LNCaP clone FGC (cell line): Measurements from ENCODE around the gene CBR1.

ENCODE experiments used
- DNase-seq: peaks from one replicate; pipeline ENCODE4 v3.0.0-alpha.2; 2011; ENCODE audit warnings: low read depth
- H3K4me3 ChIP-seq: 2 replicates; pipeline ENCODE4 v1.5.1; 2011; ENCODE audit warnings: mild to moderate bottlenecking, low read depth, low read length, control low read depth
- CTCF ChIP-seq: IDR thresholded peaks from 2 replicates; pipeline ENCODE4 v1.5.1; 2012; ENCODE audit warnings: mild to moderate bottlenecking; ENCODE audit not compliant: control insufficient read depth, insufficient read depth; ENCODE audit errors: extremely low read depth

CBR1 gene

DNA sequence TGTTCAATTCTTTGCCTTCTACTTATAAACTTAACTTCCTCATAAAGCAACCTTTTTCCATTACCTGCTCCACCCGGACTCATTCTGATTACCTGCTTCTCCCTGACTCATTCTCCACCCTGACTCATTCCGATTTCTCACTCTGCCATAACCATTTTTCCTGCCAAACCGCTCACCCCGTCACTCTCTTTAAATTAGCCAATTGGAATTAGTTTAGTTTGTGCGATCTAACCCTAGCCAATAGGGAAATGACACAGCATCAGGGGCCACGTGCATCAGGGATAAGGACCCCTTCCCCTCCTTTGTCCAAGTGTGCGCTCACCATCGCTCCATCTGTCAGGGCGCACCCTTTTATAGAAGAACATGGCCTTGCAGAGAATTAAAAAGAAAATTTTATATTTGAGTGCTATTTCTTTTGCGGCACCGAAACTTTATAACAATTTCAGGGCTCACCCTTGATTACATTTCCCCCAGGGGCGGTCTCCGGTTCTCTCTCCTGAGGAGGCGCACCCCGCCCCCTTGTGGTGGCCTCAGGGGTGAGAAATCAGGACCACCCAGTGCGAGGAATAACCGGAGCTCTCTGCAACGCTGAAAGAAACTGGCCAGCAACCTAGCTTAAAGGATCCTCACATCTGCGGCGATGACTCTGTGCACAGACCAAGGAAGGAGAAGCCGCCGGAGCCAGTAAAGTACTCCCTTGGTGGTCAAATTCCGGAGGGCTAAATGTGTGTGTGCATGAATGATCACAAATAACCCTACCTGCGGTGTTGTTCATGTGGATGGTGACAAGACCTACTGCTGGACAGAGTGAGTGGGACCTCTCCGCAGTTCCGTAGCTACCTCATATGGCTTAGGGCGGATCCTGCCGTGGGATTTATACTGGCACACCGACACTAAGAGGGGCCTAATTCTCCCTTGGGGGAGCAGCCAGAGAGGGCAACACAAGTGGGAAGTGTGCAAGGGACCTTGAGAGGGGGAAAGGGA is 34.8 kb downstream of the CBR1 start:
- no peak for TF ChIP-seq CTCF
- no peak for DNase-seq
- no peak overlapping the region for H3K4me3 ChIP-seq

GRCh38 chr21:36105327-36105842 is 35.6 kb downstream of the CBR1 start:
- no peak overlapping the region for H3K4me3 ChIP-seq
- DNase-seq: no peak
- TF ChIP-seq CTCF: no peak

GRCh38 chr21:36109868-36110267 is 40.0 kb downstream of the CBR1 start:
- TF ChIP-seq CTCF: no peak
- DNase-seq: no peak
- no peak overlapping the region for H3K4me3 ChIP-seq

- TF ChIP-seq CTCF: no peak
- DNase-seq: no peak
- H3K4me3 ChIP-seq: no peak overlapping the region
These were observed 41.4 kb downstream of the CBR1 start for GRCh38 chr21:36111238-36111637.

DNA sequence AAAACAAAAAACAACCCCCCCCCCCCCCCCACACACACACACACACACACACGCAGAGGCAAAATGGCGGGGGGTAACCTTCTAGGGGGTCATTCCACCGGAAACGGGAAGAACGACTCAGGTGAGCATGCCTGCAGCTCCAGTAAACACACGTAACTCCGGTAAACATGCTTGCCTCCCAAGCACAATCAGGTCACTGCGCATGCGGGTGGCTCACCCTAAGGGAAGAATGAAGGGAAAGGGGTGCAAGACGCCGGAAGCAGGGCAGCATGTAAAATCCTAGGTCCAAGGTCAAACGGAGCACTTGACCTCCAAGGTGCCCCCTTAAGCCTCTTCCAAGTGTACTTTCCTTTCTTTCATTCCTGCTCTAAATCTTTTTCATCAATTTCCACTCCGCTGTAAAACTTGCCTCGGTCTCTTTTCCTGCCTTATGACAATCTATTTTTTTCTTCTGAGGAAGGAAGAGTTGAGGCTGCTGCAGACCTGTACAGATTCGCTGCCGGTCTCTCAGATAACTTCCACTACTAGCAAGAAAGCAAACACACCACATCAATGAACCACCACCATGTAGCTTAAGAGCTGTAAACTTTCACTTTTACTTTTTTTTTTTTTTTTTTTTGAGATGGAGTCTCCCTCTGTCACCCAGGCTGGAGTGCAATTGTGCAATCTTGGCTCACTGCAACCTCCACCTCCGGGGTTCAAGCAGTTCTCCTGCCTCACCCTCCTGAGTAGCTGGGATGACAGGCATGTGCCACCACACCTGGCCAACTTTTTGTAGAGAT is 44.0 kb downstream of the CBR1 start:
- H3K4me3 ChIP-seq: no peak overlapping the region
- DNase-seq: no peak

More for the DNA sequence above, 44.0 kb downstream of the CBR1 start:
- no peak for TF ChIP-seq CTCF
